ENCODE measurements around the gene SOAT1. TPM values are rescaled to one million over a fixed set of nuclear protein-coding genes. Genes with fewer than 3 reads are reported as not detected.

SOAT1 gene
- total RNA-seq, 1 donor from 2014 or later = 31.3 TPM

DNA sequence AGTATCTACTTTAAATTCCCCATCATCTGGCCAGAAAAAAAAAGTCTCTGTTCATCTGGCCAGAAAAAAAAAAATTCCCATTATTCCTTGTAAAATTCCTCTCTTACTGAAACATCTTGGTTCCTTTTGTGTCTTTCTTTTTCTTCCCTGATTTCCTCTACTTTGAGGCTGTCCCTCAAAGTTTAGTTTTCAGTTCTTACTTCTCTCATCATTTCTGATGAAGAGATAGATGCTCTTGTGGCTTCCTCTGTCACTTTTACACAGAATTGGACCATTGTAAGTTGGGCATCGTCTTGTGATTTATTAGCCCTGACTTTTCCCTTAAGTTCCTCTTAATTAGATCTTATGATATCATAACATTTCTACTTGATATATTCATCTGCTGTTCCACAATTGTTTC lies 6.5 kb downstream of the SOAT1 start:
- DNase-seq (ENCODE audit: low spot score) (no peak), ATAC-seq (no peak)
- intact Hi-C loops (cut with DNase I) = no loop called here

DNA sequence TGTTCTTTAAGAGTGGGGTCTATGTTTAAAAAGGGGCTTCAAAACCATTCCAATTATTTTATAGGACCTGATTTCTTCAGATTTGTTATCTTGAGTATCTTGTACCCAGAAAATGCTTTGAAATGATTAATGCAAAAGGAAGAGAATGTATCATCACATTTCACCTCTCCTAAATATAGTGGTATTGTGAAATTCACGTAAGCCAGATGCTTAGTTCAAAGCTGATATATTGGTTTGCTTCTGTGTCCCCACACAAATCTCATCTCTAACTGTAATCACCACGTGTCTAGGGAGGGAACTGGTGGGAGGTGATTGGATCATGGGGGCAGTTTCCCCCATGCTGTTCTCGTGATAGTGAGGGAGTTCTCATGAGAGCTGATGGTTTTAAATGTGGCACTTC lies 8.5 kb downstream of the SOAT1 start:
- DNase-seq (ENCODE audit: low spot score) (no peak), ATAC-seq (no peak)
- intact Hi-C loops (cut with DNase I) = no loop called here

DNA sequence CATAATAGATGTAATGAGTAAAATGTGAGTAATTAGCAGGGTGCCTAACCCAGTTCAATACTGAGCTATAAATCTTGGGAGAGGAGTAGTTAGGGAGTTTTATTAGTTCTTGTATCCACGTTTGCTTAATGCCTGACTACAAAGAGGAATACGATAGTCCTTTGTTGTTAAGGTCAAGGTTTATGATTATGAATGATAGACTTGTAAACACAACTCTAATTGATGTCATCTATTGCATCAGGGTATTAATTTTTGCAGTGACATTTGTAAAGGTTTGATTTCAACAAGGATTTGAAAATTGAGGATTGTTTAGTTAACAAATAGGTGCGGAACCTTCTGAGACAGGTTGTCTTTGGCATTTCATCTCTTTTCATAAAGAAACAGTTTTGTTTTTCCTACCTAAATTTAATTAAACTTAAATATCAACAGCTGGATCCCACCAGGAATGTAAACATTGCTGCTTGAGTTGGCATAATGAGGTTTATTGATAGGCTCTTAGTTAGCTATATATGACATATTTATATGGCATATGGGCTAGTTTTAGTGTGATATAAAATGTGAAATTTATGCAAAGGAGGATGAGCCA lies 9.7 kb downstream of the SOAT1 start:
- DNase-seq (ENCODE audit: low spot score) = no peak
- no peak for ATAC-seq
- intact Hi-C loops (cut with DNase I) = no loop called here

DNA sequence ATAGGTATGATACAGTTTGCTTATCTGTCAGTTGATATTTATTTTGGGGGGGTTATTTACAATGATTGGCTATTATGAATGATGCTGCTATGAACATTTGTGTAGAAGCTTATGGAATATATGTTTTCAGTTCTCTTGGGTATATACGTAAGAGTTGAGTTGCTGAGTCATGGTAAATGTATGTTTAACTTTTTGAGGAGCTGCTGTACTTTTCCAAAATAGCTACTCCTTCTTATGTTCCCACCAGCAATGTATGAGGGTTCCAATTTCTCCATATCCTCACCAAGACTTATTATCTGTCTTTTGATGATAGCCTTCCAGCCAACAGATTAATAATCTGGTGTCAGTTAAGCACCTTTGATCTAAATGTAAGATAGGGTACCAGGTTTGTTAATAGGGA lies 11.9 kb downstream of the SOAT1 start:
- intact Hi-C loops (cut with DNase I) = no loop called here
- no peak for DNase-seq (ENCODE audit: low spot score)
- ATAC-seq = no peak

DNA sequence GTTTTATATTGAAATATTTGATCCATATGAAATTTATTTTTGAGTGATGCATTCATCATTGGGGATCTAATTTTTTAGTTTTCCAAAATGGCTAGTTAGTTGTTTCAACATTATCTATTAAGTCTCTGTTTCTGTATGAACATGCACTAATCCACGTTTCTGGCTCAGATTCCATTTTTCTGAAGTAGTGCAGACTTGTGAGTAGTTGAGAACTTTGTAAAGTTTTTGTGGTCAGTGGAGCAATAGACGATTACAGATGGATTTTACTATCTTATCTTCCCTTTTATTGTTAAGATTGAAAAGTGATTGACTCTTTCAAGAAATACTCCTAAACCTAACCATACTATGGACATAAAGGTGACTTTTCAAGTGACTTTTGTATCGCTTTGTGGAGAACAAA lies 16.7 kb downstream of the SOAT1 start:
- no peak for DNase-seq (ENCODE audit: low spot score)
- ATAC-seq = no peak
- intact Hi-C loops (cut with DNase I) = no loop called here

DNA sequence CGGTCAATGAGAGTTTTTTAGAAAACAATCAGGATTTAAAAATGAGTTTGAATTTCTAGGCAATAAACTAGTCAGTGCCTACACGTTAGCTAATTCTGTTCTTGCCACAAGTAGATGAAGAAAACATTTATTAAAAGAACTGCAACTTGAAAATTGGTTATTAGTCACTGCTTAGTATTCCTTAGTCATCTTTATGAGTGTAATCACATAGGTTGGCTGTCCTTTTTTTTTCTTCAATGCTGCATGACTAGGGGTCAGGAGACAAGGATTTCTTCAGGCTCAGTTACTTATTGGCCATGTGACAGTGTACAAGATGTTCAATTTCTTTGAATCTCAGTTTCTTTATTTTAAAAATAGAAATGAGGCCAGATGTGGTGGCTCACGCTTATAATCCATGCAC lies 17.1 kb downstream of the SOAT1 start:
- ATAC-seq = no peak
- no peak for DNase-seq (ENCODE audit: low spot score)
- intact Hi-C loops (cut with DNase I) = no loop called here

DNA sequence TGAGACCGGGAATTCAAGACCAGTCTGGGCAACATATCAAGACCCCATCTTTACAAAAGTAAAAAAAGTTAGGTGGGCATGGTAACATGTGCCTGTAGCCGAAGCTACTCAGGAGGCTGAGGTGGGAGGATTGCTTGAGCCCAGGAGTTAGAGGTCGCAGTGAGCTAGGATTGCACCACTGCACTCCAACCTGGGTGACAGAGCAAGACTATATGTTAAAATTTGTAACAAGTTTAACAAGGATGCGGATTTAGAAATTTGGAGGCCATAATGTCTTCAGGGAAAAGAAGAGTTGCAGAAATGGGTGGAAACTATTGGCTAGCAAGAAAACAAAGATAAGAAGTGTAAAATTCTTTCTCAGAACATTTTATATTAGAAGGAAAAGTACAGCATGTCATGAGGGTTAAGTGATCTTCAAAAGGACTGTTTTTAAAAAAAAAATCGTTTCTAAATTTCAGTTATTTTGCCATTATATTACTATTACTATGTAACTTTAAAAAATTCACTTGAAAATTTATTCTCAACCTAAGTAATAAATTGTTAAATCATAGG lies 17.6 kb downstream of the SOAT1 start:
- no peak for DNase-seq (ENCODE audit: low spot score)
- intact Hi-C loops (cut with DNase I) = no loop called here
- no peak for ATAC-seq

- DNase-seq (ENCODE audit: low spot score) (no peak), ATAC-seq (no peak)
- intact Hi-C loops (cut with DNase I) = no loop called here
Observed at GRCh38 chr1:179313004-179313403, 19.4 kb downstream of the SOAT1 start.

DNA sequence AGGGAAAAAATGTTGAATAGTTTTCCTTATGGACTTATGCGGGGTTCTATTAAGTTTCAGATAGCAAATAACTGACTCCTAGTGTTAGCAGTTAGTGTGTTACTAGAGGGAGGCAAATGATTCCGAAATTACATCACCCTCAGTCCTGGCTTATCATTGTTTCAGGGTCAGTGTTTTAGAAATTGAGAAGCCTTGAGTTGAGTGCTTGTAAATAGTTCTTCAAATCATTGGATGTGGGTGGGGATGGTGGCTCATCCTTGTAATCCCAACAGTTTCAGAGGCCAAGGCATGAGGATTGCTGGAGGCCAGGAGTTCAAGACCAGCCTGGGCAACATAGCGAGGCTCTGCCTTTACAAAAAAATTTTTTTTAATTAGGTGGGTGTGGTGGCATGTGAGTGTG lies 21.3 kb downstream of the SOAT1 start:
- intact Hi-C loops (cut with DNase I) = no loop called here
- no peak for ATAC-seq
- no peak for DNase-seq (ENCODE audit: low spot score)

DNA sequence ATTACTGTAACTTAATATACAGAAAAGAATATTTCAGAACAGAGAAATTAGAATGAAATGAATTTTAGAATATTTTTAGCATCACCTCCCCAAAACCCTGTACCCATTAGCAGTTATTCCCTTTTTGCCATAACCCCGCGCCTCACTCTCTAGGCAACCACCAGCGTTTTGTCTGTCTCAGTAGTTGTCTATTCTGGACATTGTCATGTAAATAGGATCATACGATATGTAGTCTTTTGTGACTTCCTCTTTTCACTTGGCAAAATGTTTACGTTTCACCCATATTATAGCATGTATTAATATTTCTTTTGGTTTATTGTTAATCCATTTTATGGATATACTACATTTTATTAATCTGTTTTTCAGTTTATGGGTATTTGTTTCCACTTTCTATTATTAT lies 24.9 kb downstream of the SOAT1 start:
- intact Hi-C loops (cut with DNase I) = no loop called here
- ATAC-seq (no peak), DNase-seq (ENCODE audit: low spot score) (no peak)

DNA sequence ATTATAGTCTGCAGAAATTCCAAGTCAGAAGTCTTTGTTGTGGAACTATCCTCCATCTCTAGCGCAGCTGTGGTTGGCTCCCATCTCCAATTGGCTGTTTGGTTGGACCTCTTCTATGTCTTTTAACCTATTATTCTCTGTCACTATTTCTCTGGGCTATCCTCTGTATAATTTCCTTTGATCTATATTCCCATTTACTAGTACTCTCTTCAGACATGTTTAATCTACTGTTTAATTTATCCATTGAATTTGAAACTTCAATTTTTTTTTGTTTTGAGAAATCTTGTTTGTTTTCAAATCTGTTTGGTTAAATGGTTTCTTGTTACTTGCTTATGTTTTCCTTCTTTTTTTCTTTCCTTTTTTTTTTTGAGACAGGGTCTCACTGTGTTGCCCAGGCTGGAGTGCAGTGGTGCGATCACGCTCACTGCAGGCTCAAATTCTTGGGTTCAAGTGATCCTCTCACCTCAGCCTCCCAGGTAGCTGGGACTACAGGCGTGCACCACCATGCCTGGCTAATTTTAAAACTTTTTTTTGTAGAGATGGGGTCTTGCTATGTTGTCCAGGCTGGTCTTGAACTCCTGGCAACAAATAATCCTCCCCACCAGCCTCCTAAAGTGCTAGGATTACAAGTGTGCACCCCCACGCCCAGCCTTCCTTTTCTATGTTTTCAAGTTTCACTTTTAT lies 28.1 kb downstream of the SOAT1 start:
- DNase-seq (ENCODE audit: low spot score) (no peak), ATAC-seq (no peak)
- intact Hi-C loops (cut with DNase I) = no loop called here

- intact Hi-C loops (cut with DNase I) = no loop called here
- DNase-seq (ENCODE audit: low spot score) (no peak), ATAC-seq (no peak)
Observed at GRCh38 chr1:179322557-179322956, 29.0 kb downstream of the SOAT1 start.

DNA sequence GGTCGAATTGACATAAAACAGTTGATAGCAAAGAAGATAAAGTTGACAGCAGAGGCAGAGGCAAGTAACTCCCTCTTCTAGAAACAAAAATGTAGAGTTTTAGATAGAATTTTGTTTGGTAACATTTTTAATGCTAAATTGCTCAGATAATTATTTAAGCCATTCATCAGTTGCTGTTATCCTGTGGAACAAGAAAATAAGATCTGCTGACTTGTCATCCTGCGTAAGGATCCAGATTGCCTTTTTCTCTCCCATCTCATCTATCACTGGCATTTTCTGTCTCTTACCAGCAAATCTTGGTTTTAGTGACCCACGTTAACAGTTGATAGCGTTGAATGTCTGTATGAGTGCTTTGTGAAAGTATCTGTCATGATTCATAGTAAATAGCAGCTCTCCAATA lies 29.8 kb downstream of the SOAT1 start:
- no peak for DNase-seq (ENCODE audit: low spot score)
- ATAC-seq = no peak
- intact Hi-C loops (cut with DNase I) = no loop called here

DNA sequence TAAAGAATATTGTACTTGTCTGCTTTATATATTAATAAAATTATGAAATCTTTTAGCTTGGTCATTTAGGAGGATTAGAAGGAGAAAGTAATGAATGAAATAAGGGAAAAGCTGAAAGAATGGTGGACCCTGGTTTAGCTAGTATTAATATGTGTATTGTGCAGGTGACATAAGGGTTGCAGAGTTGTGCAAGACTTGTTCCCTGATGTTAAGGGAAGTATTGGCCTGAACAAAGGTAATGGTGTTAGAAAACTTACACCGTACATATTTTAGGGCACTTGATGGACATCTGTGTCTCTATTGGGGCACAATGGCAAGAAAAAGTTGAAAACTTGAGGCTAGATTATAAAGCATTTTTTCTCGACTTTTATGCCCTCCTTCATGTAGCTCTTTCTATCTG lies 32.2 kb downstream of the SOAT1 start:
- intact Hi-C loops (cut with DNase I) = no loop called here
- DNase-seq (ENCODE audit: low spot score) = no peak
- ATAC-seq = no peak

DNA sequence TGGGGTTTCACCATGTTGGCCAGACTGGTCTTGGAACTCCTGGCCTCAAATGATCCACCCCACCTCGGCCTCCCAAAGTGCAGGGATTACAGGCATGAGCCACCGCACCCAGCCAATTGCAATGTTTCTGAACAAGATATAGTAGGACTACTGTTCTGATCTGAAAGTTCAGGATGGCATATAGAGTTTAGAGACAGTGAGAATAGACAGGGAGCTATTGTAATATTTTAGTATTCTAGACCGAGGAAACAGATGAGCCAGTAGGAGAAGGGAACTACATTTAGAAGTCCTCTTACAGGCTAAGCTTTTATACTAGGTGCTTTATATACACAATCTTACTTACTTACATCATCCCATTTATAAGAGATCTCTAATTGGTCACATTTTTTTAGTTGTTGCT lies 33.1 kb downstream of the SOAT1 start:
- no peak for ATAC-seq
- intact Hi-C loops (cut with DNase I) = no loop called here

DNA sequence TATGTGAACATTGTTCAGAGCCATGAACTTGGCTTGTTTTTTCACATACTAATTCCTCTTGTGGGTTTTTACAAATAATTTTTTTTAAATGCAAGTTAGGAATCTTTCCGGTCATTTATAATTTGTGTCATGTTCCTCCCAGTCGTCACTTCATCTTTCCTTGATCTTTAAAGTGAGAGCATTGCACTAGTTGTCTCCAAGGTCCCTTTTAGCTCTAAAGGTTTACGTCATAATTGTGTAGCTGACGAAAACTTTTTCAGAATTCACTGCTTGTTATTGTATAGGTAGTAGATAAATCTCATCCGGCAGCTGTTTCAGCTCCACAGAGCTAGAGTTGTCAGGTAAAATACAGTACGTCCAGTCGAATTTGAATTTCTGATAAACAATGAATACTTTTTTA lies 33.6 kb downstream of the SOAT1 start:
- intact Hi-C loops (cut with DNase I) = no loop called here
- no peak for ATAC-seq
- DNase-seq (ENCODE audit: low spot score) = no peak

More for the DNA sequence above, 33.1 kb downstream of the SOAT1 start:
- no peak for DNase-seq (ENCODE audit: low spot score)

DNA sequence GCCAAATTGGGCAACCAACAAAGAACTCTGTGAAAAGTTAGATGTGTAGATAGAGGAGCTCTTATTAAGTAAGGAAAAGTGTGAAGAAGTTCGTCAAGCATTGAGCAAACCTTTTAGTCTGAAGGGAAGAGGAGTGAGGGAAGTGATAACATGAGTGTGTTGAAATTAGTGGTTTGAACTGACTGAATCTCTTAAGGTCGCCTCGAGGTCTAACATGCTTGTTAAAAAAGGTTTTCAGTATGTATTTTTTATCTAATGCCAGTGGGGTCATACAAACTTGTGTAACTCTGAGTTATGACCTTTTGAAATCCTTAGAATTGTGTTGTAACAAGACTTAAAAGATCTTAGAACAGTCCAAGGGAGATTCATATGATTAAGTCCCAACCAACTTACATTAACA lies 34.1 kb downstream of the SOAT1 start:
- intact Hi-C loops (cut with DNase I) = no loop called here
- DNase-seq (ENCODE audit: low spot score) = no peak
- no peak for ATAC-seq

DNA sequence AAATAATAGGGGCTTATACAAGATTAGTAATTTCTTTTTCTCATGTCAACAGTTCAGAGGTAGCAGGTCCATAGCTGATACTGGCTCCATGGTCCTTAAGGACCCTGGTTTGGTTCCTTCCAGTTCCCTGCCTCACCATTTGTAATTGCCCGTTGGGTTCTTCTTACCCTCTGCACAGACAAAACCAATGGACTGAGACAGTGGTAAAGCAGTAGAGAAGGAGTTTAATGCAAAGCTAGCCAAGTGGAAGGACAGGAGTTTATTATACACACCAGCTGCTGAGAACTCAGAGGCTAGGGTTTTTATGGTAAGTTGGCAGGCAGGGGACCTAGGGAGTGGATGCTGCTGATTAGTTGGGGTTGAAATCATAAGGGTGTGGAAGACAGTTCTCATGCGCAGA lies 36.3 kb downstream of the SOAT1 start:
- ATAC-seq (no peak), DNase-seq (ENCODE audit: low spot score) (no peak)
- intact Hi-C loops (cut with DNase I) = no loop called here

GRCh38 chr1:179334440-179334839 lies 40.8 kb downstream of the SOAT1 start:
- ATAC-seq = no peak
- DNase-seq (ENCODE audit: low spot score) = no peak
- intact Hi-C loops (cut with DNase I) = no loop called here

DNA sequence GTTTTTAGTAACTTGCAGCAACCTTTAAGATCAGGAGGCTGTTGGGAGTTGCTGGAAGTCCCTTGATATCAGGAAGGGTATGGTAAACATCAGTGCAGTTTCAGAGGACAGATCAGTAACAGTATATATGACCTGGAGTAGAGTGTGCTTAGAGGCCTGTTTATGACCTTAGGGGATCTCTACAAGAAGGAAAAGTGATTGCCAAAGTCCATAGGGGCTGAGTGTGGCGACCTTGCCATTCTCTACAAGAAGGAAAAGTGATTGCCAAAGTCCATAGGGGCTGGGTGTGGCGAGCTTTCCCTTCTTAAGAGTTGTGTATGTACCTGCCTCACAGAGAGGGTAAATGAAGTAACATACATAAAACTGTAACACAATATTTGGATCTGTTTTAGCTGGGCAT lies 43.7 kb downstream of the SOAT1 start:
- ATAC-seq (no peak), DNase-seq (ENCODE audit: low spot score) (no peak)
- intact Hi-C loops (cut with DNase I) = no loop called here

DNA sequence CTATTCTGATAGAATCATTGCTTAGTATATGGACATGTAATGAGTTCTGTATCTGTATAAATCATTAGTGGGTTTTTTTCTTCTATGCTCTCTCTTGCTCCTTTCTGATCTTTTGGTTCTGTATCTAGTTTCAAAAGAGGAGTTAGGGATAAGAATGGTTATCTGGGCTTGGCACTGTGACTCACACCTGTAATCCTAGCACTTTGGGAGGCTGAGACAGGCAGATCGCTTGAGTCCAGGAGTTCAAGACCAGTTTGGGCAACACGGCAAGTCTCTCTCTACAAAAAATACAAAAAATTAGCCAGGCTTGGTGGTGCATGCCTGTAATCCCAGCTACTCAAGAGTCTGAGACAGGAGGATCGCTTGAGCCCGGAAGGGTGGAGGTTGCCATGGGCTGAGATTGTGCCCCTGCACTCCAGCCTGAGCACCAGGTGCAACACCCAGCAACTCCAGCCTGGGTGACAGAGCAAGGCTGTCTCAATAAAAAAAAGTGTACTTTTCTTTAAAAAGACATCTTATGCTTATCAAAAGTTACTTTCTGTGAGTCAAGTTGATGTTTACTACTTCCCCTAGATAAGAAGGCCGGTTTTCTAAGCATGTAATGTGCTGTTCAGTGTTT lies 44.5 kb downstream of the SOAT1 start:
- intact Hi-C loops (cut with DNase I) = no loop called here
- DNase-seq (ENCODE audit: low spot score) (no peak), ATAC-seq (no peak)

Measured in sciatic nerve (tissue), 2 donors.